HEK293 (cell line): Measurements from ENCODE around the gene SLC39A1.

ENCODE experiments used
- CTCF ChIA-PET: fragments of 350-600 bp; formaldehyde crosslinking; extraction: SDS; loops from one replicate; lab custom pipeline; 2021; ENCODE audit warnings: antibody characterized with exemption; lab: Yijun Ruan, JAX
- POLR2A ChIA-PET: fragments of 300-600 bp; formaldehyde crosslinking; extraction: SDS; loops from one replicate; lab custom pipeline; 2020; ENCODE audit warnings: antibody characterized with exemption, inconsistent platforms; lab: Yijun Ruan, JAX
- H3K27ac ChIP-seq: fragments of 200-500 bp; sonication (Bioruptor generic); 2 replicates; pipeline ENCODE4 v1.5.1; 2014; ENCODE audit warnings: low read depth, low read length, control low read depth, inconsistent platforms; ENCODE audit errors: extremely low read depth
- H3K36me3 ChIP-seq, 2 experiments: fragments of 200-500 bp in 1 of 2; sonication (Bioruptor generic) in 1 of 2; 1 replicate in 1 of 2; 2 replicates in 1 of 2; pipeline ENCODE4 v1.5.1; 2014 to 2017; ENCODE audit warnings: inconsistent platforms in 2 of 2, low read length in 2 of 2; ENCODE audit not compliant: control insufficient read depth in 2 of 2, insufficient read depth in 1 of 2
- H3K4me1 ChIP-seq: fragments of 200-500 bp; sonication (Bioruptor generic); 2 replicates; pipeline ENCODE4 v1.5.1; 2014; ENCODE audit warnings: mild to moderate bottlenecking, low read length, inconsistent platforms; ENCODE audit not compliant: control insufficient read depth, insufficient read depth
- H3K4me3 ChIP-seq: 2 replicates; pipeline ENCODE4 v1.5.1; 2011; ENCODE audit warnings: low read depth, mild to moderate bottlenecking, control low read depth, low read length, moderate library complexity
- H3K9me3 ChIP-seq: fragments of 200-500 bp; sonication (Bioruptor generic); 2 replicates; pipeline ENCODE4 v1.5.1; 2014; ENCODE audit warnings: low read depth, low read length, inconsistent platforms; ENCODE audit not compliant: control insufficient read depth, insufficient read depth
- KLF8 ChIP-seq: fragments of 450-650 bp; formaldehyde crosslinking; IDR thresholded peaks from 2 replicates; pipeline ENCODE4 v1.5.1; 2016; ENCODE audit warnings: missing biosample characterization, missing genetic modification characterization
- KLF9 ChIP-seq: fragments of 450-650 bp; formaldehyde crosslinking; IDR thresholded peaks from 2 replicates; pipeline ENCODE4 v1.5.1; 2016; ENCODE audit warnings: missing biosample characterization, missing genetic modification characterization, low read depth
- OVOL3 ChIP-seq: fragments of 450-650 bp; formaldehyde crosslinking; IDR thresholded peaks from 2 replicates; pipeline ENCODE4 v1.5.1; 2016; ENCODE audit warnings: missing biosample characterization, missing genetic modification characterization
- PRDM10 ChIP-seq: fragments of 450-650 bp; formaldehyde crosslinking; IDR thresholded peaks from 2 replicates; pipeline ENCODE4 v1.5.1; 2016; ENCODE audit warnings: missing biosample characterization, missing genetic modification characterization
- ZBTB10 ChIP-seq: fragments of 450-650 bp; formaldehyde crosslinking; IDR thresholded peaks from 2 replicates; pipeline ENCODE4 v1.5.1; 2016; ENCODE audit warnings: missing biosample characterization, missing genetic modification characterization
- ZBTB48 ChIP-seq: fragments of 450-650 bp; formaldehyde crosslinking; IDR thresholded peaks from 2 replicates; pipeline ENCODE4 v1.5.1; 2016; ENCODE audit warnings: missing biosample characterization, missing genetic modification characterization
- ZFP37 ChIP-seq: fragments of 450-650 bp; formaldehyde crosslinking; IDR thresholded peaks from 2 replicates; pipeline ENCODE4 v1.5.1; 2016; ENCODE audit warnings: missing biosample characterization, missing genetic modification characterization
- ZNF114 ChIP-seq: fragments of 450-650 bp; formaldehyde crosslinking; IDR thresholded peaks from 2 replicates; pipeline ENCODE4 v1.5.0; 2017; ENCODE audit warnings: missing biosample characterization, missing genetic modification characterization
- ZNF280C ChIP-seq: fragments of 450-650 bp; formaldehyde crosslinking; IDR thresholded peaks from 2 replicates; pipeline ENCODE4 v1.5.1; 2016; ENCODE audit warnings: missing biosample characterization, missing genetic modification characterization
- ZNF302 ChIP-seq: fragments of 450-650 bp; formaldehyde crosslinking; IDR thresholded peaks from 2 replicates; pipeline ENCODE4 v1.5.1; 2016; ENCODE audit warnings: missing biosample characterization, missing genetic modification characterization, low read depth
- ZNF311 ChIP-seq: fragments of 450-650 bp; formaldehyde crosslinking; IDR thresholded peaks from 2 replicates; pipeline ENCODE4 v1.5.1; 2017; ENCODE audit warnings: missing biosample characterization, missing genetic modification characterization, borderline replicate concordance
- ZNF433 ChIP-seq: fragments of 450-650 bp; formaldehyde crosslinking; IDR thresholded peaks from 2 replicates; pipeline ENCODE4 v1.5.1; 2016; ENCODE audit warnings: missing biosample characterization, missing genetic modification characterization, low read depth
- ZNF626 ChIP-seq: fragments of 450-650 bp; sonication (Bioruptor Pico); formaldehyde crosslinking; IDR thresholded peaks from 2 replicates; pipeline ENCODE4 v1.5.1; 2018; ENCODE audit warnings: missing biosample characterization, missing genetic modification characterization, inconsistent platforms
- ZNF830 ChIP-seq: fragments of 450-650 bp; IDR thresholded peaks from 2 replicates; pipeline ENCODE4 v1.5.0; 2018; ENCODE audit warnings: missing biosample characterization, missing genetic modification characterization, low read depth, mild to moderate bottlenecking, moderate library complexity
- ZSCAN4 ChIP-seq: fragments of 450-650 bp; formaldehyde crosslinking; IDR thresholded peaks from 2 replicates; pipeline ENCODE4 v1.5.1; 2017; ENCODE audit warnings: missing biosample characterization, missing genetic modification characterization

Gene SLC39A1

GRCh38 chr1:153957744-153958110 lies 5.6 kb downstream of the SLC39A1 start (continued):
- peak; percentile 80; the same call in 1 of the 2 replicates for TF ChIP-seq PRDM10

- Histone ChIP-seq H3K4me1 (peaks cover 8% of the 10 kb centered on the region; the same call in 1 of the 2 replicates), H3K4me3 (peak overlapping the region; percentile 89), H3K36me3 (peaks cover under 1 to 63% of the 10 kb centered on the region in 2 experiments; a peak in 2 of 3 replicates), H3K27ac (peak overlapping the region; percentile 90; the same call in 1 of the 2 replicates), H3K9me3 (no peaks in the 10 kb centered on the region)
- POLR2A ChIA-PET, result interaction anchor here (1.3 to 1.8 kb wide), 2 partner anchors 11 kb away, joined by 4 to 7 read pairs; partner anchors contain the start of genes CREB3L4 and DENND4B
- TF ChIP-seq ZSCAN4 (tag by site-specific recombination), result peak; percentile 60
- no peak for TF ChIP-seq KLF9
- CTCF ChIA-PET, result interaction anchor here (0.6 to 1.7 kb wide), 5 partner anchors 10 to 795 kb away, joined by 3 to 6 read pairs (median 4); partner anchors contain the start of genes DENND4B and RAB13
Observed at GRCh38 chr1:153956997-153957715, 6.2 kb downstream of the SLC39A1 start.

GRCh38 chr1:153954826-153955225 lies 8.5 kb downstream of the SLC39A1 start:
- ChIA-PET CTCF (interaction anchor here (0.7 kb wide), 1 partner anchor 20 kb away, joined by 3 read pairs; no protein-coding TSS in a partner anchor), POLR2A (interaction anchor here (1.0 kb wide), 1 partner anchor 8 kb away, joined by 5 read pairs; the partner anchor contains the start of gene SLC39A1)
- Histone ChIP-seq H3K9me3 (no peaks in the 10 kb centered on the region), H3K4me1 (peaks cover 8% of the 10 kb centered on the region; the same call in 1 of the 2 replicates), H3K27ac (no peak overlapping the region), H3K4me3 (no peak overlapping the region), H3K36me3 (peaks cover 16 to 63% of the 10 kb centered on the region in 2 experiments; a peak in 2 of 3 replicates)
- TF ChIP-seq ZNF114 (tag by site-specific recombination), result no peak
- TF ChIP-seq ZNF280C, result no peak
- no peak for TF ChIP-seq ZBTB10 (tag by site-specific recombination)
- TF ChIP-seq ZNF830, result no peak
- no peak for TF ChIP-seq ZNF311 (tag by site-specific recombination)
- TF ChIP-seq ZNF626 (tag by site-specific recombination), result no peak
- TF ChIP-seq ZNF302 (tag by site-specific recombination), result no peak
- TF ChIP-seq ZFP37 (tag by site-specific recombination), result no peak
- TF ChIP-seq OVOL3 (tag by site-specific recombination), result no peak
- TF ChIP-seq KLF8 (tag by site-specific recombination), result no peak
- TF ChIP-seq ZBTB48, result no peak
- TF ChIP-seq ZNF433 (tag by site-specific recombination), result no peak
